H9 (cell line): ENCODE data around the gene SEPTIN7. TPM values are rescaled to one million over a fixed set of nuclear protein-coding genes. Genes with fewer than 3 reads are reported as not detected.

Source experiments
- DNase-seq: peaks from one replicate; pipeline ENCODE4 v3.0.0-alpha.2; 2017
- H2AFZ ChIP-seq: one replicate; pipeline ENCODE4 v1.6.1; 2013; ENCODE audit warnings: mild to moderate bottlenecking, low read length, control low read depth, moderate library complexity
- H2AK5ac ChIP-seq: 2 replicates; pipeline ENCODE4 v1.6.1; 2013; ENCODE audit warnings: low read length, control low read depth, mixed read lengths; ENCODE audit not compliant: insufficient read length
- H2BK120ac ChIP-seq: one replicate; pipeline ENCODE4 v1.6.1; 2013; ENCODE audit warnings: low read depth, mild to moderate bottlenecking, low read length, control low read depth, inconsistent platforms; ENCODE audit not compliant: poor library complexity, severe bottlenecking
- H2BK12ac ChIP-seq: 2 replicates; pipeline ENCODE4 v1.6.1; 2013; ENCODE audit warnings: low read length, control low read depth, mixed read lengths, low read depth; ENCODE audit not compliant: insufficient read length
- H2BK15ac ChIP-seq: 2 replicates; pipeline ENCODE4 v1.6.1; 2013; ENCODE audit warnings: low read depth, low read length, control low read depth
- H2BK20ac ChIP-seq: one replicate; pipeline ENCODE4 v1.6.1; 2013; ENCODE audit warnings: low read depth, mild to moderate bottlenecking, low read length, control low read depth, inconsistent platforms; ENCODE audit not compliant: poor library complexity, severe bottlenecking
- H2BK5ac ChIP-seq: 2 replicates; pipeline ENCODE4 v1.6.1; 2013; ENCODE audit warnings: low read length, control low read depth, mixed read lengths; ENCODE audit not compliant: insufficient read length
- H3K14ac ChIP-seq: 2 replicates; pipeline ENCODE4 v1.6.1; 2013; ENCODE audit warnings: low read length, control low read depth; ENCODE audit not compliant: insufficient read depth
- H3K18ac ChIP-seq: 2 replicates; pipeline ENCODE4 v1.6.1; 2013; ENCODE audit warnings: low read depth, mild to moderate bottlenecking, mixed read lengths, low read length, control low read depth; ENCODE audit not compliant: insufficient read length
- H3K23ac ChIP-seq: 2 replicates; pipeline ENCODE4 v1.6.1; 2013; ENCODE audit warnings: low read length, control low read depth, mixed read lengths, low read depth; ENCODE audit not compliant: insufficient read length
- H3K23me2 ChIP-seq: 2 replicates; pipeline ENCODE4 v1.6.1; 2013; ENCODE audit warnings: low read depth, mild to moderate bottlenecking, mixed read lengths, low read length, control low read depth; ENCODE audit not compliant: insufficient read length, poor library complexity, severe bottlenecking
- H3K27ac ChIP-seq: 2 replicates; pipeline ENCODE4 v1.5.1; 2013; ENCODE audit warnings: low read length, control low read depth, mixed read lengths, low read depth; ENCODE audit not compliant: insufficient read length
- H3K27me3 ChIP-seq: 2 replicates; pipeline ENCODE4 v1.6.1; 2013; ENCODE audit warnings: low read length, control low read depth, inconsistent platforms; ENCODE audit not compliant: insufficient read depth
- H3K4ac ChIP-seq: 2 replicates; pipeline ENCODE4 v1.6.1; 2013; ENCODE audit warnings: low read depth, mild to moderate bottlenecking, control low read depth, inconsistent platforms, low read length, moderate library complexity
- H3K4me1 ChIP-seq: 2 replicates; pipeline ENCODE4 v1.6.1; 2013; ENCODE audit warnings: low read length, control low read depth, inconsistent platforms; ENCODE audit not compliant: insufficient read depth
- H3K4me2 ChIP-seq: 2 replicates; pipeline ENCODE4 v1.6.1; 2013; ENCODE audit warnings: low read length, control low read depth, mixed read lengths; ENCODE audit not compliant: insufficient read length, insufficient read depth
- H3K56ac ChIP-seq: 2 replicates; pipeline ENCODE4 v1.6.1; 2013; ENCODE audit warnings: low read depth, mild to moderate bottlenecking, mixed read lengths, low read length, control low read depth; ENCODE audit not compliant: insufficient read length
- H3K79me1 ChIP-seq: 2 replicates; pipeline ENCODE4 v1.6.1; 2013; ENCODE audit warnings: low read depth, mild to moderate bottlenecking, moderate library complexity, low read length, control low read depth, inconsistent platforms; ENCODE audit not compliant: insufficient read depth, poor library complexity, severe bottlenecking
- H3K79me2 ChIP-seq: 2 replicates; pipeline ENCODE4 v1.6.1; 2013; ENCODE audit warnings: low read length, control low read depth, inconsistent platforms; ENCODE audit not compliant: insufficient read depth
- H3K9ac ChIP-seq: 2 replicates; pipeline ENCODE4 v1.6.1; 2013; ENCODE audit warnings: low read length, control low read depth, mixed read lengths; ENCODE audit not compliant: insufficient read length; ENCODE audit errors: extremely low read depth
- H3K9me3 ChIP-seq: one replicate; pipeline ENCODE4 v1.6.1; 2013; ENCODE audit warnings: low read depth, low read length, inconsistent platforms; ENCODE audit not compliant: control insufficient read depth
- H3T11ph ChIP-seq: one replicate; pipeline ENCODE4 v1.6.1; 2013; ENCODE audit warnings: mild to moderate bottlenecking, low read length, control low read depth, inconsistent platforms
- H4K20me1 ChIP-seq: one replicate; pipeline ENCODE4 v1.6.1; 2013; ENCODE audit not compliant: control insufficient read depth, insufficient read length, insufficient read depth
- H4K5ac ChIP-seq: 2 replicates; pipeline ENCODE4 v1.6.1; 2013; ENCODE audit warnings: low read depth, mild to moderate bottlenecking, mixed read lengths, low read length, control low read depth; ENCODE audit not compliant: insufficient read length
- H4K8ac ChIP-seq: replicated peaks from 2 replicates; pipeline ENCODE4 v1.6.1; 2013; ENCODE audit warnings: low read length, control low read depth, mixed read lengths, low read depth; ENCODE audit not compliant: insufficient read length
- H4K91ac ChIP-seq: 2 replicates; pipeline ENCODE4 v1.6.1; 2013; ENCODE audit warnings: low read depth, mild to moderate bottlenecking, moderate library complexity, mixed read lengths, low read length, control low read depth; ENCODE audit not compliant: insufficient read length
- H3K27ac Mint-ChIP-seq, 3 experiments: 2 replicates in 2 of 3; 3 replicates in 1 of 3; pipeline ENCODE4 v1.8.0; 2020 to 2021; ENCODE audit warnings: mixed read lengths in 3 of 3, mild to moderate bottlenecking in 1 of 3, moderate library complexity in 1 of 3
- H3K27me3 Mint-ChIP-seq: 2 replicates; pipeline ENCODE4 v1.8.0; 2021; ENCODE audit warnings: low read depth, mild to moderate bottlenecking, moderate library complexity, mixed read lengths
- H3K36me3 Mint-ChIP-seq, 3 experiments: 2 replicates in 2 of 3; 3 replicates in 1 of 3; pipeline ENCODE4 v1.8.0; 2020 to 2021; ENCODE audit warnings: low read depth in 3 of 3, mixed read lengths in 3 of 3; ENCODE audit not compliant: insufficient read depth in 1 of 3
- H3K4me1 Mint-ChIP-seq, 2 experiments: 2 replicates each; pipeline ENCODE4 v1.8.0; 2020; ENCODE audit warnings: mixed read lengths in 2 of 2
- H3K4me3 Mint-ChIP-seq, 2 experiments: 2 replicates in 1 of 2; 3 replicates in 1 of 2; pipeline ENCODE4 v1.8.0; 2020 to 2021; ENCODE audit warnings: mild to moderate bottlenecking in 2 of 2, mixed read lengths in 2 of 2, moderate library complexity in 1 of 2
- H3K9me3 Mint-ChIP-seq, 2 experiments: 2 replicates in 1 of 2; 3 replicates in 1 of 2; pipeline ENCODE4 v1.8.0; 2020; ENCODE audit warnings: mild to moderate bottlenecking in 2 of 2, mixed read lengths in 2 of 2, moderate library complexity in 1 of 2
- WGBS: extraction: QIAGEN DNeasy Blood & Tissue Kit; methylation state at CpG from one replicate; pipeline ENCODE4 v1.1.7; 2013; ENCODE audit warnings: missing lambda C conversion rate, low lambda C conversion rate, mixed read lengths; ENCODE audit not compliant: insufficient read length; ENCODE audit errors: extremely low coverage; 5-methylcytosine and 5-hydroxymethylcytosine counted together
- total RNA-seq: library from RNA; stranded (reverse); gene quantifications from 2 replicates; pipeline ENCODE4 v1.2.1, GENCODE V29; 2021
- TF ChIP-seq, protein P1 (sequence below): fragments of 200-600 bp; sonication (generic); conservative IDR thresholded peaks from 3 replicates; pipeline ENCODE4 v1.8.0; 2021; ENCODE audit warnings: antibody characterized with exemption, mild to moderate bottlenecking

The SEPTIN7 gene
- total RNA-seq, 1 experiment from 2014 or later: 184 TPM

DNA sequence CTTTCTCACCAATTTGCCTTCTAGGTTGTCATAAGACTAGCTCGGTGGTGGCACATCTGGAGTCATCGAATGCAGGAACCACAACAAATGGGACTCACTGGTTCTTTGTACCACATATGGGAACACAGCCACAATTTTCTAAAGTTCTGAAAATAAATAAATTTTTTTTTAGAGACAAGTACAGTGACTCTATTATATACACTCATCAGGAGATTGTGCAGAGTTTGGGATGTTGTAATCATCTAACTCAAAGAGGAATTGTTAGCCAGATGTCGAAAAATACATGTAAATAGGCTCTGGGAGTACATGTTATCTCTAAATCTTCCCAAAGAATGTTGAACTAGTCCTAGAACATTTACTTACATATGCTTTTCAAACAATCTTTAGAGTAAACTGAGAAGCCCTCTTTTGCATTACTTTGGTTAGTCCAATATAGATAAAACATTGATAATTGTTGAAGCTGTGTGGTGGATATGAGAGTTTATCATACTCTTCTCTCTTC, 19.6 kb upstream of the SEPTIN7 start:
- H3K4ac ChIP-seq: no peak overlapping the region
- TF ChIP-seq, protein P1, sequence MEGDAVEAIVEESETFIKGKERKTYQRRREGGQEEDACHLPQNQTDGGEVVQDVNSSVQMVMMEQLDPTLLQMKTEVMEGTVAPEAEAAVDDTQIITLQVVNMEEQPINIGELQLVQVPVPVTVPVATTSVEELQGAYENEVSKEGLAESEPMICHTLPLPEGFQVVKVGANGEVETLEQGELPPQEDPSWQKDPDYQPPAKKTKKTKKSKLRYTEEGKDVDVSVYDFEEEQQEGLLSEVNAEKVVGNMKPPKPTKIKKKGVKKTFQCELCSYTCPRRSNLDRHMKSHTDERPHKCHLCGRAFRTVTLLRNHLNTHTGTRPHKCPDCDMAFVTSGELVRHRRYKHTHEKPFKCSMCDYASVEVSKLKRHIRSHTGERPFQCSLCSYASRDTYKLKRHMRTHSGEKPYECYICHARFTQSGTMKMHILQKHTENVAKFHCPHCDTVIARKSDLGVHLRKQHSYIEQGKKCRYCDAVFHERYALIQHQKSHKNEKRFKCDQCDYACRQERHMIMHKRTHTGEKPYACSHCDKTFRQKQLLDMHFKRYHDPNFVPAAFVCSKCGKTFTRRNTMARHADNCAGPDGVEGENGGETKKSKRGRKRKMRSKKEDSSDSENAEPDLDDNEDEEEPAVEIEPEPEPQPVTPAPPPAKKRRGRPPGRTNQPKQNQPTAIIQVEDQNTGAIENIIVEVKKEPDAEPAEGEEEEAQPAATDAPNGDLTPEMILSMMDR: no peak
- H3K9me3 ChIP-seq: no peaks in the 10 kb centered on the region
- no peaks in the 10 kb centered on the region for H4K20me1 ChIP-seq
- H3K4me3 Mint-ChIP-seq: no peak overlapping the region
- H3K4me1 Mint-ChIP-seq: no peaks in the 10 kb centered on the region
- no peaks in the 10 kb centered on the region for H3K23me2 ChIP-seq
- no peak overlapping the region for H2AFZ ChIP-seq
- no peak overlapping the region for H2BK120ac ChIP-seq
- H2AK5ac ChIP-seq: no peak overlapping the region
- H3K14ac ChIP-seq: no peak overlapping the region
- no peak overlapping the region for H3T11ph ChIP-seq
- H2BK20ac ChIP-seq: no peak overlapping the region
- H3K9ac ChIP-seq: no peak overlapping the region
- H4K8ac ChIP-seq: no peak overlapping the region
- no peak overlapping the region for H3K23ac ChIP-seq
- H3K79me1 ChIP-seq: no peaks in the 10 kb centered on the region
- no peaks in the 10 kb centered on the region for H3K9me3 Mint-ChIP-seq
- H4K5ac ChIP-seq: no peak overlapping the region
- no peaks in the 10 kb centered on the region for H3K36me3 Mint-ChIP-seq
- no peak overlapping the region for H2BK5ac ChIP-seq
- H4K91ac ChIP-seq: no peak overlapping the region
- no peaks in the 10 kb centered on the region for H3K27me3 ChIP-seq
- H3K18ac ChIP-seq: no peak overlapping the region
- no peaks in the 10 kb centered on the region for H3K79me2 ChIP-seq
- no peak overlapping the region for H3K27ac ChIP-seq
- H3K4me1 ChIP-seq: no peaks in the 10 kb centered on the region
- no peaks in the 10 kb centered on the region; the same call in 1 of the 2 replicates for H3K27me3 Mint-ChIP-seq
- no peak overlapping the region for H3K56ac ChIP-seq
- no peak overlapping the region for H2BK12ac ChIP-seq
- no peak for DNase-seq
- H2BK15ac ChIP-seq: no peak overlapping the region
- WGBS: no CpG with 5 or more reads among the region's 3 CpGs
- H3K4me2 ChIP-seq: no peak overlapping the region
- no peak overlapping the region for H3K27ac Mint-ChIP-seq
